ENCODE measurements around the gene CYS1.
"Not testable (repeated sequence)": the region's sequence is repeated elsewhere in the genome, so short reads cannot be mapped to it uniquely, and the experiment has no call there.

The CYS1 gene

GRCh38 chr2:10012963-10013461 is 67.2 kb downstream of the CYS1 start:
- Histone ChIP-seq H3K27ac (ENCODE audit: low read length) (no peak overlapping the region), H2AFZ (ENCODE audit: low read depth, low read length) (no peak overlapping the region), H3K4me2 (ENCODE audit: insufficient read depth, low read length) (no peak overlapping the region), H3K27me3 (ENCODE audit: insufficient read depth, low read length, poor library complexity) (no peaks in the 10 kb centered on the region), H3K9ac (ENCODE audit: low read depth, low read length) (no peak overlapping the region), H3K9me3 (ENCODE audit: insufficient read depth, low read length, severe bottlenecking) (peaks cover 5% of the 10 kb centered on the region), H3K36me3 (ENCODE audit: insufficient read depth, low read length) (no peaks in the 10 kb centered on the region), H3K4me3 (ENCODE audit: low read depth in 1 of 2, low read length in 2 of 2) (no peak overlapping the region), H4K20me1 (ENCODE audit: insufficient read depth, low read length) (no peaks in the 10 kb centered on the region; the same call in 1 of the 2 replicates), H3K79me2 (ENCODE audit: insufficient read depth, low read length) (no peaks in the 10 kb centered on the region), H3K4me1 (ENCODE audit: insufficient read depth, low read length) (no peaks in the 10 kb centered on the region)
- no peak for TF ChIP-seq EZH2 (IDR thresholded peaks at IDR 0.05; ENCODE audit: borderline replicate concordance, low read depth, low read length, severe bottlenecking)
- TF ChIP-seq, protein P1, sequence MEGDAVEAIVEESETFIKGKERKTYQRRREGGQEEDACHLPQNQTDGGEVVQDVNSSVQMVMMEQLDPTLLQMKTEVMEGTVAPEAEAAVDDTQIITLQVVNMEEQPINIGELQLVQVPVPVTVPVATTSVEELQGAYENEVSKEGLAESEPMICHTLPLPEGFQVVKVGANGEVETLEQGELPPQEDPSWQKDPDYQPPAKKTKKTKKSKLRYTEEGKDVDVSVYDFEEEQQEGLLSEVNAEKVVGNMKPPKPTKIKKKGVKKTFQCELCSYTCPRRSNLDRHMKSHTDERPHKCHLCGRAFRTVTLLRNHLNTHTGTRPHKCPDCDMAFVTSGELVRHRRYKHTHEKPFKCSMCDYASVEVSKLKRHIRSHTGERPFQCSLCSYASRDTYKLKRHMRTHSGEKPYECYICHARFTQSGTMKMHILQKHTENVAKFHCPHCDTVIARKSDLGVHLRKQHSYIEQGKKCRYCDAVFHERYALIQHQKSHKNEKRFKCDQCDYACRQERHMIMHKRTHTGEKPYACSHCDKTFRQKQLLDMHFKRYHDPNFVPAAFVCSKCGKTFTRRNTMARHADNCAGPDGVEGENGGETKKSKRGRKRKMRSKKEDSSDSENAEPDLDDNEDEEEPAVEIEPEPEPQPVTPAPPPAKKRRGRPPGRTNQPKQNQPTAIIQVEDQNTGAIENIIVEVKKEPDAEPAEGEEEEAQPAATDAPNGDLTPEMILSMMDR (IDR thresholded peaks at IDR 0.05; ENCODE audit: borderline replicate concordance, extremely low read depth, low read length, poor library complexity, severe bottlenecking): no peak
- ATAC-seq (ENCODE audit: insufficient read depth, low read depth) (no peak), DNase-seq (no peak)

- H3K36me3 ChIP-seq (ENCODE audit: insufficient read depth, low read length): not testable (repeated sequence)
Measured at GRCh38 chr2:10012366-10012962, 67.7 kb downstream of the CYS1 start.

GRCh38 chr2:10011606-10012325 is 68.4 kb downstream of the CYS1 start:
- not testable (repeated sequence) for ATAC-seq (ENCODE audit: insufficient read depth, low read depth); H3K27ac ChIP-seq (ENCODE audit: low read length); H3K27me3 ChIP-seq (ENCODE audit: insufficient read depth, low read length, poor library complexity); H2AFZ ChIP-seq (ENCODE audit: low read depth, low read length); H3K9me3 ChIP-seq (ENCODE audit: insufficient read depth, low read length, severe bottlenecking); H3K4me1 ChIP-seq (ENCODE audit: insufficient read depth, low read length); H3K4me2 ChIP-seq (ENCODE audit: insufficient read depth, low read length); H3K36me3 ChIP-seq (ENCODE audit: insufficient read depth, low read length); DNase-seq; H3K9ac ChIP-seq (ENCODE audit: low read depth, low read length); H4K20me1 ChIP-seq (ENCODE audit: insufficient read depth, low read length); H3K79me2 ChIP-seq (ENCODE audit: insufficient read depth, low read length); H3K4me3 ChIP-seq (ENCODE audit: low read depth in 1 of 2, low read length in 2 of 2)

More at GRCh38 chr2:10012366-10012962, 67.7 kb downstream of the CYS1 start:
- not testable (repeated sequence) for H4K20me1 ChIP-seq (ENCODE audit: insufficient read depth, low read length); H3K9ac ChIP-seq (ENCODE audit: low read depth, low read length); ATAC-seq (ENCODE audit: insufficient read depth, low read depth); DNase-seq; H3K4me3 ChIP-seq (ENCODE audit: low read depth in 1 of 2, low read length in 2 of 2); H2AFZ ChIP-seq (ENCODE audit: low read depth, low read length); H3K4me2 ChIP-seq (ENCODE audit: insufficient read depth, low read length); H3K9me3 ChIP-seq (ENCODE audit: insufficient read depth, low read length, severe bottlenecking); H3K27me3 ChIP-seq (ENCODE audit: insufficient read depth, low read length, poor library complexity); H3K4me1 ChIP-seq (ENCODE audit: insufficient read depth, low read length); H3K79me2 ChIP-seq (ENCODE audit: insufficient read depth, low read length); H3K27ac ChIP-seq (ENCODE audit: low read length)

GRCh38 chr2:10010861-10011605 is 69.2 kb downstream of the CYS1 start:
- H3K9ac ChIP-seq (ENCODE audit: low read depth, low read length); H3K27ac ChIP-seq (ENCODE audit: low read length); H2AFZ ChIP-seq (ENCODE audit: low read depth, low read length); ATAC-seq (ENCODE audit: insufficient read depth, low read depth); H3K4me3 ChIP-seq (ENCODE audit: low read depth in 1 of 2, low read length in 2 of 2); H3K9me3 ChIP-seq (ENCODE audit: insufficient read depth, low read length, severe bottlenecking); H3K4me1 ChIP-seq (ENCODE audit: insufficient read depth, low read length); H3K27me3 ChIP-seq (ENCODE audit: insufficient read depth, low read length, poor library complexity); H3K79me2 ChIP-seq (ENCODE audit: insufficient read depth, low read length); DNase-seq; H4K20me1 ChIP-seq (ENCODE audit: insufficient read depth, low read length); H3K36me3 ChIP-seq (ENCODE audit: insufficient read depth, low read length); H3K4me2 ChIP-seq (ENCODE audit: insufficient read depth, low read length): not testable (repeated sequence)

Data from DND-41 (cell line).